ENCODE measurements around the gene STMN1. TPM values are rescaled to one million over a fixed set of nuclear protein-coding genes. Genes with fewer than 3 reads are reported as not detected.

The STMN1 gene
- total and polyA plus RNA-seq, 9 of the 15 experiments (the other 6 are each of a cell fraction or from before 2014, with no cell fraction given) = 269 to 2,153 (median 595) TPM

- TF ChIP-seq, protein P1, sequence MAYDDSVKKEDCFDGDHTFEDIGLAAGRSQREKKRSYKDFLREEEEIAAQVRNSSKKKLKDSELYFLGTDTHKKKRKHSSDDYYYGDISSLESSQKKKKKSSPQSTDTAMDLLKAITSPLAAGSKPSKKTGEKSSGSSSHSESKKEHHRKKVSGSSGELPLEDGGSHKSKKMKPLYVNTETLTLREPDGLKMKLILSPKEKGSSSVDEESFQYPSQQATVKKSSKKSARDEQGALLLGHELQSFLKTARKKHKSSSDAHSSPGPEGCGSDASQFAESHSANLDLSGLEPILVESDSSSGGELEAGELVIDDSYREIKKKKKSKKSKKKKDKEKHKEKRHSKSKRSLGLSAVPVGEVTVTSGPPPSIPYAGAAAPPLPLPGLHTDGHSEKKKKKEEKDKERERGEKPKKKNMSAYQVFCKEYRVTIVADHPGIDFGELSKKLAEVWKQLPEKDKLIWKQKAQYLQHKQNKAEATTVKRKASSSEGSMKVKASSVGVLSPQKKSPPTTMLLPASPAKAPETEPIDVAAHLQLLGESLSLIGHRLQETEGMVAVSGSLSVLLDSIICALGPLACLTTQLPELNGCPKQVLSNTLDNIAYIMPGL (CRISPR knock-in tag; IDR thresholded peaks at IDR 0.05) = peak; percentile 85; the same call in 1 of the 2 replicates
- TF ChIP-seq ZBTB1 (CRISPR knock-in tag; IDR thresholded peaks at IDR 0.05; ENCODE audit: borderline replicate concordance, low read depth) (no peak), SRSF3 (IDR thresholded peaks at IDR 0.05; ENCODE audit: insufficient read depth, low read length) (no peak), RCOR1 (IDR thresholded peaks at IDR 0.05; ENCODE audit: borderline replicate concordance in 1 of 2, low read depth in 2 of 2, low read length in 2 of 2) (peak in 1 of 2 experiments; percentile 50; a peak in 2 of 4 replicates), ZNF695 (CRISPR knock-in tag; IDR thresholded peaks at IDR 0.05) (no peak), ZSCAN29 (IDR thresholded peaks at IDR 0.05) (peak; percentile 91), MYNN (IDR thresholded peaks at IDR 0.05) (no peak), MYNN (CRISPR knock-in tag; IDR thresholded peaks at IDR 0.05) (no peak), HIVEP1 (CRISPR knock-in tag; IDR thresholded peaks at IDR 0.05) (no peak), ZNF561 (CRISPR knock-in tag; conservative IDR thresholded peaks at IDR 0.05) (0 out of 2 replicates have a peak, but pooled peaks have one; percentile 29), KLF16 (IDR thresholded peaks at IDR 0.05) (no peak), MEF2D (tag; conservative IDR thresholded peaks at IDR 0.05; ENCODE audit: low read depth) (no peak), JUN (IDR thresholded peaks at IDR 0.05; ENCODE audit: borderline replicate concordance, low read depth, low read length) (peak; percentile 54; the same call in 1 of the 2 replicates), JUN (CRISPR knock-in tag; IDR thresholded peaks at IDR 0.05; ENCODE audit: borderline replicate concordance) (peak; percentile 75; the same call in 1 of the 2 replicates), HLTF (IDR thresholded peaks at IDR 0.05) (peak; percentile 98), ZNF717 (CRISPR knock-in tag; IDR thresholded peaks at IDR 0.05) (no peak), TAF9B (IDR thresholded peaks at IDR 0.05; ENCODE audit: partially characterized antibody) (peak; percentile 70)
- TF ChIP-seq, protein P2, sequence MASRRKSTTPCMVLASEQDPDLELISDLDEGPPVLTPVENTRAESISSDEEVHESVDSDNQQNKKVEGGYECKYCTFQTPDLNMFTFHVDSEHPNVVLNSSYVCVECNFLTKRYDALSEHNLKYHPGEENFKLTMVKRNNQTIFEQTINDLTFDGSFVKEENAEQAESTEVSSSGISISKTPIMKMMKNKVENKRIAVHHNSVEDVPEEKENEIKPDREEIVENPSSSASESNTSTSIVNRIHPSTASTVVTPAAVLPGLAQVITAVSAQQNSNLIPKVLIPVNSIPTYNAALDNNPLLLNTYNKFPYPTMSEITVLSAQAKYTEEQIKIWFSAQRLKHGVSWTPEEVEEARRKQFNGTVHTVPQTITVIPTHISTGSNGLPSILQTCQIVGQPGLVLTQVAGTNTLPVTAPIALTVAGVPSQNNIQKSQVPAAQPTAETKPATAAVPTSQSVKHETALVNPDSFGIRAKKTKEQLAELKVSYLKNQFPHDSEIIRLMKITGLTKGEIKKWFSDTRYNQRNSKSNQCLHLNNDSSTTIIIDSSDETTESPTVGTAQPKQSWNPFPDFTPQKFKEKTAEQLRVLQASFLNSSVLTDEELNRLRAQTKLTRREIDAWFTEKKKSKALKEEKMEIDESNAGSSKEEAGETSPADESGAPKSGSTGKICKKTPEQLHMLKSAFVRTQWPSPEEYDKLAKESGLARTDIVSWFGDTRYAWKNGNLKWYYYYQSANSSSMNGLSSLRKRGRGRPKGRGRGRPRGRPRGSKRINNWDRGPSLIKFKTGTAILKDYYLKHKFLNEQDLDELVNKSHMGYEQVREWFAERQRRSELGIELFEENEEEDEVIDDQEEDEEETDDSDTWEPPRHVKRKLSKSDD (conservative IDR thresholded peaks at IDR 0.05; ENCODE audit: low read length) = no peak
- TF ChIP-seq, protein P3, sequence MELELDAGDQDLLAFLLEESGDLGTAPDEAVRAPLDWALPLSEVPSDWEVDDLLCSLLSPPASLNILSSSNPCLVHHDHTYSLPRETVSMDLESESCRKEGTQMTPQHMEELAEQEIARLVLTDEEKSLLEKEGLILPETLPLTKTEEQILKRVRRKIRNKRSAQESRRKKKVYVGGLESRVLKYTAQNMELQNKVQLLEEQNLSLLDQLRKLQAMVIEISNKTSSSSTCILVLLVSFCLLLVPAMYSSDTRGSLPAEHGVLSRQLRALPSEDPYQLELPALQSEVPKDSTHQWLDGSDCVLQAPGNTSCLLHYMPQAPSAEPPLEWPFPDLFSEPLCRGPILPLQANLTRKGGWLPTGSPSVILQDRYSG (tag; conservative IDR thresholded peaks at IDR 0.05; ENCODE audit: low read depth) = 0 out of 2 replicates have a peak, but pooled peaks have one; percentile 34
- TF ChIP-seq, protein P4, sequence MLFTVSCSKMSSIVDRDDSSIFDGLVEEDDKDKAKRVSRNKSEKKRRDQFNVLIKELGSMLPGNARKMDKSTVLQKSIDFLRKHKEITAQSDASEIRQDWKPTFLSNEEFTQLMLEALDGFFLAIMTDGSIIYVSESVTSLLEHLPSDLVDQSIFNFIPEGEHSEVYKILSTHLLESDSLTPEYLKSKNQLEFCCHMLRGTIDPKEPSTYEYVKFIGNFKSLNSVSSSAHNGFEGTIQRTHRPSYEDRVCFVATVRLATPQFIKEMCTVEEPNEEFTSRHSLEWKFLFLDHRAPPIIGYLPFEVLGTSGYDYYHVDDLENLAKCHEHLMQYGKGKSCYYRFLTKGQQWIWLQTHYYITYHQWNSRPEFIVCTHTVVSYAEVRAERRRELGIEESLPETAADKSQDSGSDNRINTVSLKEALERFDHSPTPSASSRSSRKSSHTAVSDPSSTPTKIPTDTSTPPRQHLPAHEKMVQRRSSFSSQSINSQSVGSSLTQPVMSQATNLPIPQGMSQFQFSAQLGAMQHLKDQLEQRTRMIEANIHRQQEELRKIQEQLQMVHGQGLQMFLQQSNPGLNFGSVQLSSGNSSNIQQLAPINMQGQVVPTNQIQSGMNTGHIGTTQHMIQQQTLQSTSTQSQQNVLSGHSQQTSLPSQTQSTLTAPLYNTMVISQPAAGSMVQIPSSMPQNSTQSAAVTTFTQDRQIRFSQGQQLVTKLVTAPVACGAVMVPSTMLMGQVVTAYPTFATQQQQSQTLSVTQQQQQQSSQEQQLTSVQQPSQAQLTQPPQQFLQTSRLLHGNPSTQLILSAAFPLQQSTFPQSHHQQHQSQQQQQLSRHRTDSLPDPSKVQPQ (CRISPR knock-in tag; IDR thresholded peaks at IDR 0.05; ENCODE audit: borderline replicate concordance) = no peak
Observed at GRCh38 chr1:25858906-25859789, 47.1 kb downstream of the STMN1 start, which contains the start of gene AUNIP (continued).
